NOMO-1 (cell line): Measurements from ENCODE around the gene MTG2.
"Not testable (repeated sequence)": the region's sequence is repeated elsewhere in the genome, so short reads cannot be mapped to it uniquely, and the experiment has no call there.

Experiments used
- DNase-seq, 2 experiments: peaks; one replicate each; lab custom pipeline; 2025; ENCODE audit not compliant: unreplicated experiment in 2 of 2; lab: John Stamatoyannopoulos, UW

The MTG2 gene

DNA sequence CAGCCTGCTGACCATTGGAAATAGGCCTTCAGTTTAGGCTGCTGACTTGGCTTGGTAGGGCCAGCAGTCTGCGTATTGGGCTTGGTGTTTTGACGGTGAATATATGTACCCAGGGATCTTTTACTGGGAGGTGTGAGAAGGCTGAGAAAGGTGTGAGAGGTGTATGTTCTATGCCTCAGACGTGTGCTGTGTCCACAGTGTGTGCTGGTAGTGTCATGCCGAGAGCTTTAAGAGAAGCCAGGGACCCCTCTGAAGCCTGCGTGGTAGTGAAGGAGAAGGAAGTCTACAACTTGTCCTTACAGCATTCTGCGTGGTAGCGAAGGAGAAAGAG, 37.2 kb upstream of the MTG2 start:
- DNase-seq = no peak

DNA sequence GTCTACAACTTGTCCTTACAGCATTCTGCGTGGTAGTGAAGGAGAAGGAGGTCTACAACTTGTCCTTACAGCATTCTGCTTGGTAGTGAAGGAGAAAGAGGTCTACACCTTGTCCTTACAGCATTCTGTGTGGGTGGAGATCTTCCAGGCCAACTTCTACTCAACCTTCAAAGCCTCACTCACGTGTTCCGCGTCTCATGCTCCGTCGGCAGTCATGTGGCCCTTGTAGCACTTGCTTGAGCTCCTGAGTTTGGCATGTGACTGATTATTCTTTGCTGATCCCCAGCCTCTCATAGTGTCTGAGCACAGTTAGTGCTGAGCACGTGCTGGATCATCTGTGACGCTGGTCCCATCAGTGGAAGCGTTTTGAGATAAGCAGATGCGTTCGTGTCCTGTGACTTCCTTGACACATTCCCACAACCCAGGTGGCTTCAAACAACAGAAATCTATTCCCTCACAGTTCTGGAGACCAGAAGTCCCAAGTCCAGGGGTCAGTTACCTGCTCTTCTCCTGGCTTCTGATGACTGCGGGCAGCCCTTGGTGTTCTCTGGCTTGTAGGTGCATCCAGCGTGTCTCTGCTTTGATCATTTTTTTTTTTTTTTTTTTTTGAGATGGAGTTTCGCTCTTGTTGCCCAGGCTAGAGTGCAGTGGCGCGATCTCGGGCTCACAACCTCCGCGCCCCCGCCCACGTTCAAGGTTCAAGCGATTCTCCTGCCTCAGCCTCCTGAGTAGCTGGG, 36.6 kb upstream of the MTG2 start:
- DNase-seq = no peak

DNA sequence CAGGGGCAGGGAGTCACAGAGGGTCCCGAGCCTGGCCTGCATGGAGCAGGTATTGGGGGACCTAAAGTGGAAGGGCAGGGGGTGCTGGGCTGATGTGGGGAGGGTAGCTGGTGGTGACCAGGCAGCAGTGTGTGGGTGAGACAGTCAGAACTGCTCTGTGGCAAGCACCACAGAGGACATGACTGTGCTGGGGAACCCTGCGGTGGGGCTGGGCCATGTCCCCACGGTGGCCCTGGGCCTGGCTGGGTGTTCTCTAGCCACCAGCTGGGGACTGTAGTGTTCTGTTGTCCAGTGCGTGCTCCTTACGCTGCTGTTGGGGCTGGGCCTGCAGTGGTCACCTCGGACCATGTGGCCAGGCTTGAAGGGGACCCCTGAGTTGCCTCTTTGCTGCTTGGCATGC, 35.7 kb upstream of the MTG2 start:
- DNase-seq = no peak

DNA sequence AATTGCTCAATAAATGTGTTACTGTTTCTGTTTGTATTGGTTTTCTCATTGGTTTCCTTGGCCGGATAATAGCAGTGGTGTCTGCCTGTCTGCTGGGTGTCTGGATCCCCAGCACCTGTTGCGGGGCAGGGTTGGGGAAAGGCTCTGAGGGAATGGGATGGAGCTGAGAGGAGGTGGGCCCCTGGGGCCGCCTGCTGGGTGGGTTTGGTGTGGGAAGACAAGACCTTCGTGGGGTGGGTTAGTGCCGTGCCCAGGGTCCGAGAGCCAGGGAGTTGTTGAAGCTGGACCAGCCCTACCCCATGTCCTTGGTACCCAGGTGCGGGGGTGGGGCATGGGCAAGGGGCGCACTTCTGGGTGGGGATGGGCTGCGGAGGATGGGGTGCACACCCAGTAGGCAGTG, 35.3 kb upstream of the MTG2 start:
- no peak for DNase-seq

DNA sequence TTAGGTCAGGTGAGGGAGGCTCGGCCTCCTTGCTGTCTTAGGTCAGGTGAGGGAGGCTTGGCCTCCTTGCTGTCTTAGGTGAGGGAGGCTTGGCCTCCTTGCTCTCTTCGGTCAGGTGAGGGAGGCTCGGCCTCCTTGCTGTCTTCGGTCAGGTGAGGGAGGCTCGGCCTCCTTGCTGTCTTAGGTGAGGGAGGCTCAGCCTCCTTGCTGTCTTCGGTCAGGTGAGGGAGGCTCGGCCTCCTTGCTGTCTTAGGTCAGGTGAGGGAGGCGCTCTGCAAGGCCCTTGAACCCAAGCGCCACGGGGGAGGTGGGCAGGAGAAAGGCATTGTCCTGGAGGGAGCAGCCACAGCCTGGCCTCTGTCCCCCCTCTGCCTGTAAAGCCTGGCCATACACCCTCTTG, 34.4 kb upstream of the MTG2 start:
- DNase-seq = not testable (repeated sequence)

DNA sequence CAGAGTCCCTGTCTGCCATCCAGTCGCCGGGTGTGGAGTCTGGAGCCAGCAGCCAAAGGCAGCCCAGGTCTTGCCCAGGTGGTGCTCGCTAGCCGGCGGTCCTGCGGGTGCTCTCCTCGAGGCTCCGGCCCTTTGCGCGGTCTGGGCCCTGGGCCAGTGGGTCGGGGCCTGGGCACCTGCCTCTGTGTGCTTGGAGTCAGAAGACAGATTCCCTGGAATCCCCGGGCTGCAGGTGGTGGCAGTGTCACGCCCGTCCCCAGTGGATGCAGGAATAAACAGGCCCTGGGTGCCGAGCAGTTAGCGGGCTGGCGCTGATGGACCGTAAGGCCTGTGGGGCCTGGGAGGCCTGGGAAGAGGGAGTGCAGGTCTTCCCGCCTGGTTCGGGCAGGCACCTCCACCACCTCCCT, 33.9 kb upstream of the MTG2 start:
- DNase-seq = no peak

DNA sequence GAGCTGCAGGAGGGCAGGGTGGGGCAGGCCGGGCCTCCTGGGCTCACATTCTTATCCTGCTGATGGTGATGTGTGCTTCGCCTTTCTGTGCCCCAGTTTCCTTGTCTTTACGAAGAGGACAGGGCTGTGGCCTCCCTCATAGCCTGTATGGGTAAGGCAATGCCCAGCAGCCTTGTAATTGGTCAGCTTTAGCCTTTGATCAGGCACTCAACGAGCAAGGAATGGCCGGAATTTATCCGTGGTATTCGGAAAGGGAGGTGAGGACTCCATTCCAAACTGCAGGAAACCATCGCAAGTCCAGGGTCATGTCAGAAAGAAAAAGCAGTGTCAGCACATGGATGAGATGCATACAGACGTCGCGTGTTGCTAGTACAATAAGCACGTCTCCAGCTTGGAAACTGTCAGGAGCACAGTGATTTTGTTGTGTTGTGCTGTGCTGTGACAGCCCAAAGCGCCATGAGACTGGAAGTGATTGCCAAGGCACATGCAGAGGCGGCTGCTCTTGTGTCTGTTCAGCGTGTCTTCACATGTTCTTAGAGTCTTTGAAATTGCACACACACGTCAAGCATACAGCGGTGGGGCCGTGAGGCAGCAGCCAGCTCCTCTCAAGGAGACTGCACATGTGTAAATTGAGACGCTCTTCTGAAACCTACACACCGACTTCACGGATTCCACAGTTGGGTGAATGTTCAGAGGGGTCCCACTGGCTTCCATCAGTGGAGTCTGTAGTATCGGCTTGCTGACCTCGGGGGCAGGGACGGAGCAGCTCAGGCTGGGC, 33.1 kb upstream of the MTG2 start:
- no peak for DNase-seq

DNA sequence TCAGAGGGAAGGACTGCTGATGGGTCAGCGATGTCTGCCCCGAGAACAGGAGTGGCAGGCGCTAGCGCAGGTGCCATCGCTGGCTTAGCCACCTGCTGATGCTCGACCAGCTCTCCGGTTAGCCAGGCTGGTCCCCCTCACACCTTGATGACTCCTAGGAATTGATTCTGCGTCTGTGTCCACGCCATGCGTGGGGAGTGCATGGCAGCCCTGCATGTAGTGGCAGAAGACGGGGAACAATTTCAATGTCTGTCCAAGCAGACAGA, 32.6 kb upstream of the MTG2 start:
- DNase-seq = no peak

DNA sequence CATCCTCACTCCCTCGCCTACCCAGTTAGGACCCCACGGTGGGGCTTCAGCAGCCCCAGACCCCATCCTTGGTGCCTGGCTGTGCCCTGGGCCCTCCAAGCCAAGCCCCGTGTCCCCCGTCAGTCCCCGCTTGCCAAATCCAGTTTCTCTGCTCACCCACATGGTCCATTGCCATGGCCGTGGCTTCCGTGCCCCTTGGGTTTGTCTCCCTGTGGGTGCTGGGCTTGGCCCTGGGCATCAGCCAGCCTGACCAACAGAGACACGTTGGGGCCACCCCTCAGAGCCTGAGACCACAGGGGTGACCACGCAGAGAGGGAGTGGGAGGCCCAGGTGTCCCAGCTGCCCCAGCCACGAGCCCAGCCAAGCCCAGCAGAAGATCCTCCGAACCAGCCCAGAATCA, 31.6 kb upstream of the MTG2 start:
- no peak for DNase-seq

DNA sequence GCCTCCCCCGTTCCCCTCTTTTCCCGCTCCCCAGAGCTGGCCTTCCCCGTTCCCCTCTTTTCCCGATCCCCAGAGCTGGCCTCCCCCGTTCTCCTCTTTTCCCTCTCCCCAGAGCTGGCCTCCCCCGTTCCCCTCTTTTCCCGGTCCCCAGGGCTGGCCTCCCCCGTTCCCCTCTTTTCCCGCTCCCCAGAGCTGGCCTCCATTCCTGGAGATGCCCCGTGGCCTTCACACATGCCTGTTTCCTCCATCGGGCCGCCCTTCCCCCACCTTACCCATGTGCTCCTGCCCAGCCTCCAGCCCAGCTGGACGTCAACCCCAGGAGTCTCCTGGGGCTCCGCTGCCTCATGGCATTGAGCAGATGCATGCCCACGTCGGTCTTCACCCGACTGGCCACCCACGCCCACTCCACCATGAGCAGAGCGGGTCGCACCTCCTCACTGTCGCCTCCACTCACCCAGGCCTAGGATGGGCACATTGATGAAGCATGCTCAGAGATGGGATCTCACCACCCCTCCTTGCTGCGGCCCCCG, 30.9 kb upstream of the MTG2 start:
- DNase-seq = no peak

DNA sequence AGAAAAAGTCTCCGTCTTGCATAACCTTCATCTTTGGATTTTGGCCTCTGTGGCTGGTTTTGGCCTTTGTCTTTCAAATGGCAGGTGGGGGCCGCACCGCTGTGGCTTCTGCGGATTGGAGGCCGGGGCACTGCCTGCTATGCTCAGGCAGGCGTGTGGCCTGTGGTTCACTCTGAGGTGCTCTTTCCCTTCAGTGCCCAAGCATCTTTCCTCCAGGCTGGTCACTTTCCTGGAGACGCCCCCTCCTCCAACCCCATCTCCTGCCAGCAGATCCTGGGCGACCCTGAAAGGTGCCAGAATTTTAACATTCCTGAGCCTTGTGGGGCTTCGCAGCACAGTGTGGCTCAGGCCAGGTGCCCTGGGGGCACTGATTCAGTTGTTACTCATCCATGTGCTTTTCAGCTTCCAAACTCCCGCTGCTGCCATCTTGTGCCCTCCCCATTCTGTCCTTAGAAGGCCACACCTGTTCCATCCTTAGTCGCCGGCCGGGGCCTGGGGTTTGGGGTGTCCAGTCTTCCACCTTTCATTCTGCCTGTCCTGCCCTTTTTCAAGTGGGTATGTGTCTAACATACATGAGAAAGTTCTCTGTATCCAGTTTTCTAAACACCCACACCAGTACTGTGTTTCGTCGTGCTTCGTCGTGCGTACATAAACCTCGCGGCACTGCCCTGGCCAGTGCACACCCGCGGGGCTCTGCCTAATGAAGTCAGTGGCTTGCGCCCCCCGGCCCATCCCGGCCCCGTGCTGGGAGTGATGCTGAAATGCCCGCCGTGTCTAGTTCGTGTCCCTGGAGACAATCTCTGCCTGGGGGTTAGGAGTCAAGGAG, 27.2 kb upstream of the MTG2 start:
- DNase-seq = no peak

DNA sequence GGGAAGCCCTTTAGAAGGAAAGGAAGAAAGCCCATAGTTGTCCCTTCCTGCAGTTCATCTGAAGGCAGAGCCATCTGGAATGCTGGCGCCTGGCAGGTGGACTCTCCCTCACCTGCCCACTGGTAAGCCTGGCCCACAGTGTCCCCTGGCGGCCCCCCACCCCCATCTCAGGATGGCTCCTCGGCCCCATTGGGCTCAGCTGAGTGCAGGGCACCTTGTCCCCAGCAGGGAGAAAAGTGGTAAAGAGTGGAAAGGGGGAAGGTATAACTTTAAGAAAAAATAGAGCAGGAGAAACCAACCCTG, 26.6 kb upstream of the MTG2 start:
- no peak for DNase-seq

DNA sequence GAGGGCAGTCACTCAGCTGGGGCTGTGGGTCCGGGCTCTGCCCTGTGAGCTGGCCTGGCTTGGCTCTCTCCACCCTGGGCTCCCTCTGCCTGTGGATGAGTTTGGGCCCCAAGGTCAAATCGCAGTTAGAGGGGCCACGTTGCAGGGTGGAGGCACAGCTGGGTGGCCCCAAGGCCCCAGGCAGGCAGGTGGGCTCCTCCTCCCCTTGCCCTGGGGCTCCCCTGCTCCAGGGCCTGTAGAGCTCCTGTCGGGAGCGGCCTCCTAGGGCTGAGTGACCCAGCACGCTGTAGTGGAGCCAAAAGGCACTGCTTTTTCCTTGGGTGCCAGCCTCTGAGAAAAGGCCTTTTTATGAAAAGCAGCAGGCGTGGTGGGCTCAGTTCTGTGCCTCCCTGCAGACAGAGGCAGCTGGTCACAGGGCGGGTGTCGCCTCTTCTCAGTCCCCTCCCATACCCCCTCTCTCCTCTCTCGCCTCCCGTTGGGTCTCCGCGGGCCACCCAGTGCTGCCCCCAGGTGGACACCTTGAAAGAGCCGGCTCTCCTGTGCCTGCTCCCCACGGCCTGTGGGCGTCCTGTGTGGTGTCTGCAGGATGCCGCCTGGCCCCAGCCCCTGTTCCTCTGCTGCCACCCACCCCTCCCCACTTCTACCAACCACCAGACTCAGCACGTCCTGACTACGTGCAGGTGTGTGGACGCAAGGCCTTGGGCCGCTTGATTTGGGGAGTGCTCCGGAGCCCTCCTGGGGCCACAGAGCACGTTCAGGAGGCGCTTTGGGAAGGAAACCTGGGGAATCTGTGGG, 26.0 kb upstream of the MTG2 start:
- peak in 1 of 2 experiments; percentile 20 for DNase-seq

DNA sequence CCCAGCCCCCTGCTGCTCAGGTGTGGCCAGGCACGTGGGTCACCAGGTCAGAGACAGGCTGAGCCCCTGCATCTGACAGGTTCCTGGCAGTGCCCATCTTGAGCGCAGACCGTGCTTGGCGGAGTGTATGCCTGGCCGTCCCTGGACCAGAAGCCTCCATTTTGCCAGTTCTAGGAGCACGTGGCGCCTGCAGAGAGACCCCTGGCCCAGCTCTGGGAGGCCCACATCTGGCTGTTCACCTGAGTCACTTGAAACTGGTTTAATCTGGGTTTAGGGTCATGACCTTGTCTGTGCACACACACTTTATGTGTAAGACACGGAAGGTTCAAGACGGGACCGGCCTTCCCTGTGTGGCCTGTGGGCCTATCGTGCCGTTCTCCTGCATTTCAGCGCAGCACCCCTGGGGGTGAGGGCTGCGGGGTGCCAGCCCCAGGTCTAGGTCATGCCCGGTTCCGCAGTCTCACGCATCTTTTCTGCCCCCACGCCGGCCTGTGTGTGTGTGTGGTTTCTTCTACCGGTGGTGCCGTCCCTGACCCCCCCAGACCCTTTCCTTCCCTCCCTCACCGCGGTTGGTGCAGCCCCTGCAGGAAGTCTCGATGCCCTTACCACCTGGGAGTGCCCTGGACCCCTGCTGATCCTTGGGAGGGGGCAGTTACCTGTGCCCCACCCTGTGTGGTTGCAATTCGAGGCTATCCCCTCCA, 25.3 kb upstream of the MTG2 start:
- no peak for DNase-seq

DNA sequence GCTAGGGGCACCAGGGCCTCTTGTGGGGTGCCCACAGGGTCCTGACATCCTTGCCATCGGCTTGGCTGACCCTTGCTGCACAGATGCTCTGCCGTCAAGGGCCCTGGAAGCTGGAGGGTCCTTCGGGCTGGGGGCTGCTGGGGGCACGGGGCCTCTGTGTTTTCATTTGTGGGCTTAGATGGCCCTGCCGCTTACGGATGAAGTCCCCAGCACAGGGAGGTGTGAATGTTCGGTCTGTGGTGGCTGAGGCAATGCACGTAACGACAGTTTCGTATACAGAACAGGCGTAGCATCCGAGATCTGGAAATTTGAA, 24.8 kb upstream of the MTG2 start:
- no peak for DNase-seq

DNA sequence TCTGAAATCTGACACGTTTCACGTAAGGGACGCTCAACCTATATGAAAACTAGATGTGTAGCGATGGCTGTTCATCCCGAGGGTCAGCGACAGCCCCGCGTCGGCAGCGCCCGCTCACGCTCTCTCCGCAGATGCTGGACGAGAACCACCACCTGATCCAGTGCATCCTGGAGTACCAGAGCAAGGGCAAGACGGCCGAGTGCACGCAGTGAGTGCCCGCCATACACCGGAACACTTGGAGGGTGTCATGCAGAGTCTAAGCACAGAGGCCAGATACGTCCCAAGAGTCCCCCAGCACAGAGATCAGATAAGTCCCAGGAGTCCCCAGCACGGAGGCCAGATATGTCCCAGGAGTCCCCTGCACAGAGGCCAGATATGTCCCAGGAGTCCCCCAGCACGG, 24.3 kb upstream of the MTG2 start:
- no peak for DNase-seq

DNA sequence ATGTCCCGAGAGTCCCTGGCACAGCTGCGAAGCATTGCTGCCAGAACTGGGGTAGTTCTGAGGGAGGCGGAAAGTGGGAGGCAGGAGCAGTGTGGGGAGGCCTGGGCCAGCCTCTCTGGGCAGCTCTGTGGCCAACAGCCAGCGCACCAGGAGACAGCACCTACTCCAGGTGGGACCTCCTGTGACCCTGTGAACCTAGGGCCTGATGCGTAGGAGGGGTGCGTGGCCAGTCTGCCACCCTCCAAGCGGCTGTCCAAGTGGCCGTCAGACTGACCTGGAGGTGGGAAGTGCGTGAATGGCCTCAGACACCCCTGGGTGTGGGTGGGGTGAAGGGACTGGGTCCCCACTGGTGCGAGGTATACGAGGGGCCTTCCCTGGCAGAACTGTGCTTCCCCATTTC, 23.8 kb upstream of the MTG2 start:
- DNase-seq = no peak

DNA sequence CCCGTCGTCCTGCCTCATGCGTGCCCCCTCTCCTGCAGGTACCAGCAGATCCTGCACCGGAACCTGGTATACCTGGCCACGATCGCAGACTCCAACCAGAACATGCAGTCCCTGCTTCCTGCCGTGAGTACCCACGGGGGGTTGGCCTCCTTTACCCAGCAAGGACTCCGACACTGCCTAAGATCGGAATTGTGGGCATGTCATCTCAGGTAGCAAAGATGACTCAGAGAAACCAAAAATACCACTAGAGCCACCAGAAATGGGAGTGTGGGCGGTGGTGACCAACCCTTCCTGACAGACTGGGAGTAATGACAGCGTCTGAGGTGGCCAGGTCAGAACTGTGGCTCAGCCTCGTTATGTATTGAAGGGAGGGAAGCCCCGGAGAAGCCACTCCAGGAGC, 23.0 kb upstream of the MTG2 start:
- no peak for DNase-seq

DNA sequence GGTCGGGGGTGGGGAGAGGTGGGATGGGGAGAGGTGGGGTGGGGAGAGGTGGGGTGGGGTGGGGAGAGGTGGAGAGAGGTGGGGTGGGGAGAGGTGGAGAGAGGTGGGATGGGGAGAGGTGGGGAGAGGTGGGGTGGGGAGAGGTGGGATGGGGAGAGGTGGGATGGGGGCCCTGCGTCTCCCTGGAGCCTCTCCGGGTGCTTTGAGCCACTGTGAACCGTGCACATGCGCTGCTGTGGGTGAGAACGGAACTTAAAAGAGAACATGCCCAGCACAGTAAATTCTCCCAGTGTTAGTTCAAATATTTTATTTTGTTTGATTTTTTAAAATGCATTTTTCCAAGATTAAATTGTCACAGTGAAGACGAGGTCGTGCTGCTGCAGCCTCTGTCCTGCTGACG, 22.6 kb upstream of the MTG2 start:
- no peak for DNase-seq

DNA sequence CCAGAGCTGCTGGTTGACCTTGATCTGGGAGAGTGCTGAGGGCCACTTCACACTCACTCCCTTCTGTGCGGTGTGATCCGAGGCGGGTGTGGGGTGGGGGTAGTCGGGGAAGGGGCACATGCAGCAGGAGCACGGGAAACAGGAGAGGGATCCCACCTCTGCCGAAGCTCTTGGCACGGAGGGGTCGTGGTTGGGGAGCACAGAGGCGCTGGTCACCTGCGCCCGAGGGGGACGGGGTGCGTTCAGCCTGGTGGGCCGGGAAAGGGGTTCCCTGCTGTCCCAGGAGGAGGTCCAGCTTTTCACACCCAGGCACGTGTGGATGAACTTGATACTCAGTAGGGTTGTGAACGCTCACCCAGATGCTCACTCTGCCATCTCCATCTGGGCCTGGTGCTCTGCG, 22.0 kb upstream of the MTG2 start:
- DNase-seq = no peak

DNA sequence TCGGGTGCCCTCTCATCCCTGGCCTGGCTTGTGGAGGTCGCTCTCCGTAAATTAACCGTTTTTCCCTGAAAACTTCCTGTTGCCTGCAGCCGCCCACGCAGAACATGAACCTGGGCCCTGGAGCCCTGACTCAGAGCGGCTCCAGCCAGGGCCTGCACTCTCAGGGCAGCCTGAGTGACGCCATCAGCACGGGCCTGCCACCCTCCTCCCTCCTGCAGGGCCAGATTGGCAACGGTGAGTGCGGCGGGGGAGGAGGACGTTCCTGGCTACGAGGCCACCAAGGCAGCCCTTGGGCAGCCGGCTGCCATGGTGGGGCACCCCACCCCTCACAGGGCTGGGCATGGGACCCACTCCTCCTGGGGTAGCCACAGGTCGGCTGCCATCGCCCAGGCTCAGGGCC, 21.5 kb upstream of the MTG2 start:
- DNase-seq = no peak
